Body of pancreas (tissue), 4 donors: ENCODE results near the gene VMO1. TPM values are rescaled to one million over a fixed set of nuclear protein-coding genes. Genes with fewer than 3 reads are reported as not detected.

Experiments used
- ATAC-seq: fragments of 150-250 bp; one replicate; pipeline ENCODE4 v1.9.1; 2016
- DNase-seq, 4 donors: peaks; one replicate each; pipeline ENCODE4 v3.0.0-alpha.2; 2019
- H3K27ac ChIP-seq, 4 donors: fragments of 200-600 bp; sonication (generic); 1 replicate in 3 of 4; 2 replicates in 1 of 4; pipeline versions ENCODE4 v1.5.1 to v1.6.1; 2016 to 2019; ENCODE audit warnings: mild to moderate bottlenecking in 1 of 4, mixed read lengths in 1 of 4, moderate library complexity in 1 of 4
- H3K27me3 ChIP-seq, 2 donors: fragments of 200-600 bp; sonication (generic); one replicate each; pipeline ENCODE4 v1.6.0; 2016; ENCODE audit warnings: mild to moderate bottlenecking in 1 of 2
- H3K36me3 ChIP-seq, 2 donors: fragments of 200-600 bp; sonication (generic); replicated peaks in 1 of 2; 2 replicates each; pipeline ENCODE4 v1.5.1; 2016; ENCODE audit warnings: low read depth in 2 of 2; ENCODE audit not compliant: insufficient read depth in 1 of 2
- H3K4me1 ChIP-seq: fragments of 200-600 bp; sonication (generic); one replicate; pipeline ENCODE4 v1.6.0; 2016
- H3K4me3 ChIP-seq, 2 donors: fragments of 200-600 bp; sonication (generic); 1 replicate in 1 of 2; 2 replicates in 1 of 2; pipeline ENCODE4 v1.5.1; 2016 to 2019
- H3K9me3 ChIP-seq, 3 donors: fragments of 200-600 bp; sonication (generic); 1 replicate in 2 of 3; 2 replicates in 1 of 3; pipeline ENCODE4 v1.5.1; 2016
- POLR2A ChIP-seq, 3 donors: fragments of 450-650 bp; IDR thresholded peaks; one replicate each; pipeline ENCODE4 v1.6.1; 2016; ENCODE audit warnings: antibody characterized with exemption in 3 of 3, mild to moderate bottlenecking in 2 of 3
- WGBS, 2 donors: methylation state at CpG; one replicate each; pipeline ENCODE4 v1.1.5; 2017; 5-methylcytosine and 5-hydroxymethylcytosine counted together
- intact Hi-C: fragments of 100-400 bp; cut with DNase I; formaldehyde crosslinking; loops from one replicate; pipeline ENCODE4 v1.15.1; 2023
- total RNA-seq, 2 donors: library from RNA; depleted of rRNA; stranded (reverse); fragments of >200 nt; gene quantifications; one replicate each; pipeline ENCODE4 v1.1.0, GENCODE V29; 2016
- TF ChIP-seq, protein P1 (sequence below), 7 experiments: fragments of 450-650 bp in 4 of 7; fragments of 200-600 bp in 3 of 7; sonication (generic) in 3 of 7; IDR thresholded peaks; one replicate each; pipeline ENCODE4 v1.5.1; 2016 to 2019; ENCODE audit warnings: antibody characterized with exemption in 7 of 7

Gene VMO1
- total RNA-seq, 2 donors from 2014 or later, result not detected

DNA sequence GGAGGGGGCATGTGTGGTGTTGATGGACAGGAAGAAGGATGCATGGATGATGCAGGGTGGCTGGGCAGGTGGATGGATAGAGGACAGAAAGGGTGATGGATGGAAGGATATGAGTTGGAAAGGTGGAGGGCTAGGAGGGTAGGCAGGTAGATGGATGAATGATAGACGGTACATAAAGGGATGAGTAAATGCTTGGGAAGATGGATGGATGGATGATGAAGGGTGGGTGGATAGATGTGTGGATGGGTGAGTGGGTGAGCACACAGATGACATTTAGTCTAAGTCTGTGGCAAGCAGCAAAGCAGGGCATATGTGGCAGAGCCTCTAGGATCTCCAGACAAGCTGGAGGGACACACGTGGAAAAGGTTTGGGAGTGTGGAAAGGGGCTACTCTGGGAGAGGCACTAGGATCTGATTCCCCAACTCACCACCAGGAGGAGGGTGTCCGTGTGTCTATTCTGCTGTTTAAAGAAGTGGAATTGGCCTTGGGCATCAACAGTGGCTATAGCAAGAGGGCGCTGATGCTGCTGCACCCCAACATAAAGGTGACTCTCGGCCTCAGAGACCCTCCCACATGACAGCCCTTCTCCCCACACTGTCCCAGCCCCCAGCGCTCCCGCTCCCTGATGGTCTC, 29.0 kb upstream of the VMO1 start:
- no peaks in the 10 kb centered on the region for H3K27me3 ChIP-seq
- ATAC-seq (no peak), DNase-seq (no peak)
- TF ChIP-seq, protein P1, sequence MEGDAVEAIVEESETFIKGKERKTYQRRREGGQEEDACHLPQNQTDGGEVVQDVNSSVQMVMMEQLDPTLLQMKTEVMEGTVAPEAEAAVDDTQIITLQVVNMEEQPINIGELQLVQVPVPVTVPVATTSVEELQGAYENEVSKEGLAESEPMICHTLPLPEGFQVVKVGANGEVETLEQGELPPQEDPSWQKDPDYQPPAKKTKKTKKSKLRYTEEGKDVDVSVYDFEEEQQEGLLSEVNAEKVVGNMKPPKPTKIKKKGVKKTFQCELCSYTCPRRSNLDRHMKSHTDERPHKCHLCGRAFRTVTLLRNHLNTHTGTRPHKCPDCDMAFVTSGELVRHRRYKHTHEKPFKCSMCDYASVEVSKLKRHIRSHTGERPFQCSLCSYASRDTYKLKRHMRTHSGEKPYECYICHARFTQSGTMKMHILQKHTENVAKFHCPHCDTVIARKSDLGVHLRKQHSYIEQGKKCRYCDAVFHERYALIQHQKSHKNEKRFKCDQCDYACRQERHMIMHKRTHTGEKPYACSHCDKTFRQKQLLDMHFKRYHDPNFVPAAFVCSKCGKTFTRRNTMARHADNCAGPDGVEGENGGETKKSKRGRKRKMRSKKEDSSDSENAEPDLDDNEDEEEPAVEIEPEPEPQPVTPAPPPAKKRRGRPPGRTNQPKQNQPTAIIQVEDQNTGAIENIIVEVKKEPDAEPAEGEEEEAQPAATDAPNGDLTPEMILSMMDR (IDR thresholded peaks at IDR 0.05), result no peak
- no peak for TF ChIP-seq POLR2A (IDR thresholded peaks at IDR 0.05)
- no peaks in the 10 kb centered on the region for H3K4me1 ChIP-seq
- H3K9me3 ChIP-seq, result no peaks in the 10 kb centered on the region
- WGBS, 2 donors, result 87 to 89% methylated on average over 7 of the region's 7 CpGs
- intact Hi-C loops, result no loop called here
- no peak overlapping the region for H3K27ac ChIP-seq
- H3K36me3 ChIP-seq, result peaks cover 0 to 4% of the 10 kb centered on the region in 2 donors
- H3K4me3 ChIP-seq, result no peak overlapping the region

DNA sequence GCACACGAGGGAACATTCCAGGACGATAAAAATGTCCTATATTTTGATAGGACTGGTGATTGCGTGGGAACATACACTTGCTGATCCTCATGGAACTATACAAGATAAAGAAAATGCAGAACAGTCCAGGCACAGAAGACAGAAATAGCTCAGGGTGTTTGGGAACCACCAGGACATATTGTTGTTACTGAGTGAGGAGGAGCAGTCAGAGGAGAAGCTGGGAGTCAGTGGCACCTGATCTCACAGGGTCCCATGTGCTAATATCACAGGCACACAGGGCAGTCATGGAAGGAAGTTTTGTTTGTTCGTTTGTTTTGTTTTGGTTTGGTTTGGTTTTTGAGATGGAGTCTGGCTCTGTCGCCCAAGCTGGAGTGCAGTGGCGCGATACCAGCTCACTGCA, 26.5 kb upstream of the VMO1 start:
- intact Hi-C loops, result no loop called here
- Histone ChIP-seq H3K27me3 (no peaks in the 10 kb centered on the region), H3K4me3 (no peak overlapping the region), H3K36me3 (peaks cover 0 to 4% of the 10 kb centered on the region in 2 donors), H3K27ac (no peak overlapping the region), H3K9me3 (no peaks in the 10 kb centered on the region), H3K4me1 (peaks cover 11% of the 10 kb centered on the region)
- 74 to 76% methylated on average over 7 of the region's 7 CpGs for WGBS, 2 donors
- TF ChIP-seq, protein P1 (IDR thresholded peaks at IDR 0.05), result no peak
- TF ChIP-seq POLR2A (IDR thresholded peaks at IDR 0.05), result no peak
- ATAC-seq (no peak), DNase-seq (no peak)

DNA sequence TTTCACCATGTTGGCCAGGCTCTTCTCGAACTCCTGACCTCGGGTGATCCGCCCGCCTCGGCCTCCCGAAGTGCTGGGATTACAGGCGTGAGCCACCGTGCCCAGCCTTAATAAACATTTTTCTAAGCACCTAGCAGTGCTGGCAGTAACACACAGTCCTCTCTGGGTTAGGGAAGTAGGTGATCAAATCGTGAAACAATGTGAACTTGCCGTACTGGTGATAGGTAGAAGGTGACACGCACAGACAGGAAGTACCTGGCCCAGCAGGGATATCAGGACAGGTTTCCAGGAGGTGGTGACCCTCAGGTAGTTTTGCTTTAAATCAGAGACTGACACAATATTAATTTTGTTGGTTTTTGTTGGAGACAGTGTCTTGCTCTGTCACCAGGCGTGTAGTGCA, 25.3 kb upstream of the VMO1 start:
- TF ChIP-seq, protein P1 (IDR thresholded peaks at IDR 0.05), result no peak
- no peak for TF ChIP-seq POLR2A (IDR thresholded peaks at IDR 0.05)
- DNase-seq (no peak), ATAC-seq (no peak)
- Histone ChIP-seq H3K4me1 (peaks cover 15% of the 10 kb centered on the region), H3K27ac (no peak overlapping the region), H3K27me3 (no peaks in the 10 kb centered on the region), H3K36me3 (peaks cover 0 to 2% of the 10 kb centered on the region in 2 donors), H3K9me3 (no peaks in the 10 kb centered on the region), H3K4me3 (no peak overlapping the region)
- 94 to 95% methylated on average over 12 of the region's 12 CpGs for WGBS, 2 donors
- intact Hi-C loops, result no loop called here

DNA sequence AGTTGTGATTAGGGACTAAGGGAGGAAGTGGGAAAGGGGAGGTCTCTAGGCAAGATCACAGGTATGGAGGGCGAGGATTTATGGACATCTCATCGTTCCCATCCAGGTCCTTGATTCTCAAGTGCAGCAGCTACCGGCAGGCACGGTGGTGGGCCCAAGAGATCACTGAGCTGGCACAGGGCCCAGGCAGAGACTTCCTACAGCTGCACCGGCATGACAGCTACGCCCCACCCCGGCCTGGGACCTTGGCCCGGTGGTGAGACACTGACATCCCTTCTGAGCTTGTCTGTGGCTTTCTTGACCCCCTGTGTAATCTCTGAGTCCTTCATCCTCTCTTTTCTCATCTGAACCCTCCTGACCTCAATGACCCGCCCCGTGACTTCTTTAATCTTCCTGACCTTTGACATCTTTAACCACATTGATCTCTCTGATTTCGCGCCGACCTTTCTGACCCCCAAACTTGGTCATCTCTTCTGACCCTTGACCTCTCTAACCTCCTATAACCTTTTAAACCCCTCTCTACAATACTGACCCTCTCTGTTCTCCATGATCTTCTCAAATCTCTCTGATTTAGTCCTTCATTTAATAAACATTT, 24.6 kb upstream of the VMO1 start:
- TF ChIP-seq, protein P1 (IDR thresholded peaks at IDR 0.05), result no peak
- no peak for TF ChIP-seq POLR2A (IDR thresholded peaks at IDR 0.05)
- WGBS, 2 donors, result 75 to 81% methylated on average over 13 of the region's 13 CpGs
- ATAC-seq (no peak), DNase-seq (no peak)
- intact Hi-C loops, result no loop called here
- H3K4me3 ChIP-seq, result no peak overlapping the region
- no peaks in the 10 kb centered on the region for H3K27me3 ChIP-seq
- H3K9me3 ChIP-seq, result no peaks in the 10 kb centered on the region
- no peak overlapping the region for H3K27ac ChIP-seq
- H3K36me3 ChIP-seq, result peaks cover 0 to 2% of the 10 kb centered on the region in 2 donors
- peaks cover 20% of the 10 kb centered on the region for H3K4me1 ChIP-seq

GRCh38 chr17:4808378-4808767, 22.2 kb upstream of the VMO1 start:
- ATAC-seq (peak; percentile 23), DNase-seq (peak; percentile 71 to 83 (median 73))
- H3K27ac ChIP-seq, result peak overlapping the region in 3 of 4 donors; percentile 10 to 55 (median 38)
- 22 to 23% methylated on average over 6 of the region's 6 CpGs for WGBS, 2 donors
- intact Hi-C loops, result no loop called here
- no peaks in the 10 kb centered on the region for H3K9me3 ChIP-seq
- no peak for TF ChIP-seq POLR2A (IDR thresholded peaks at IDR 0.05)
- TF ChIP-seq, protein P1 (IDR thresholded peaks at IDR 0.05), result no peak
- no peaks in the 10 kb centered on the region for H3K27me3 ChIP-seq
- H3K4me1 ChIP-seq, result peaks cover 20% of the 10 kb centered on the region
- H3K4me3 ChIP-seq, result no peak overlapping the region
- peaks cover 0 to 2% of the 10 kb centered on the region in 2 donors for H3K36me3 ChIP-seq
